IMR-90 (cell line): ENCODE results near the gene VGLL2.

Source experiments
- FOS ChIP-seq: fragments of 150-350 bp; IDR thresholded peaks from 2 replicates; pipeline ENCODE4 v1.6.1; 2016; ENCODE audit warnings: low read depth, low read length
- NFE2L2 ChIP-seq: fragments of 150-350 bp; IDR thresholded peaks from 2 replicates; pipeline ENCODE4 v1.6.1; 2016; ENCODE audit warnings: low read depth, mild to moderate bottlenecking, low read length
- POLR2A ChIP-seq: IDR thresholded peaks from 2 replicates; pipeline ENCODE4 v1.6.1; 2012; ENCODE audit warnings: mild to moderate bottlenecking, low read depth, low read length
- RAD21 ChIP-seq: IDR thresholded peaks from 2 replicates; pipeline ENCODE4 v1.6.1; 2012; ENCODE audit warnings: low read length, improper control_type of control experiment

DNA sequence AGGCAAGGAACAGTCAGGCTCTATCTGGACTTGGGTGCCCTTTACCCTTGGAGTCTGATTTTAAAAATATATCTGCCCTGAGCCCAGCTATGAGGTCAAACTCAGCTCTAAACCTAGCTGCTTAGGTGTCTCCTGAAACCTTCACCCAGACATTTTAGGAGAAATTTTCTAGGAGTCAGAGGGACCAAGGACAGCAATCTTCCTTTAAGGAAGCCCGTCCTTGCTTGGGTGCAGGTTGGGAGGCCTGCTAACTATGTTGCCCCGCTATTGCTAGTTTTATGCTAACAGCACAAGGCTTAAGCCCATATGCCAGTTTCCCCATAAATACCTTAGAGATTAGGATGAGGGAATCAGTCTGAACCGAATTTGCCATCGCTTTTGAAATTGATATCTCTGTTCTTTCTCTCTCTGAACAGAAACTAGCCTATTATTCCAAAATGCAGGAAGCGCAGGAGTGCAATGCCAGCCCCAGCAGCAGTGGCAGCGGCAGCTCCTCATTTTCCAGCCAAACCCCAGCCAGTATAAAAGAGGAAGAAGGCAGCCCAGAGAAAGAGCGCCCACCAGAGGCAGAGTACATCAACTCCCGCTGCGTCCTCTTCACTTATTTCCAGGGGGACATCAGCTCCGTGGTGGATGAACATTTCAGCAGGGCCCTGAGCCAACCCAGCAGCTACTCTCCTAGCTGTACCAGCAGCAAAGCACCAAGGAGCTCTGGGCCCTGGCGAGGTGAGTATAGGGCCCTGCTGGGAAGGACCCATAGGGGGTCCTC lies 2.6 kb downstream of the VGLL2 start:
- TF ChIP-seq FOS (no peak), NFE2L2 (no peak), POLR2A (no peak), RAD21 (no peak)
